ENCODE measurements around the gene KIF1A. TPM values are rescaled to one million over a fixed set of nuclear protein-coding genes. Genes with fewer than 3 reads are reported as not detected.
A peak's percentile ranks its signal among the peaks of the same experiment; 100 is the strongest.

Gene KIF1A
- total and polyA plus RNA-seq, 2 of the 13 experiments (the other 11 are each of a cell fraction or from before 2014, with no cell fraction given): 0.01 TPM; not detected in 1

- TF ChIP-seq ERF (CRISPR knock-in tag; IDR thresholded peaks at IDR 0.05) (peak; percentile 75), ZBTB14 (CRISPR knock-in tag; IDR thresholded peaks at IDR 0.05) (no peak), NONO (IDR thresholded peaks at IDR 0.05) (no peak), NONO (CRISPR knock-in tag; conservative IDR thresholded peaks at IDR 0.05) (peak; percentile 86), PHF20 (CRISPR knock-in tag; IDR thresholded peaks at IDR 0.05) (peak; percentile 14; the same call in 1 of the 2 replicates), FOXO4 (CRISPR knock-in tag; conservative IDR thresholded peaks at IDR 0.05) (no peak), SMAD1 (CRISPR knock-in tag; IDR thresholded peaks at IDR 0.05; ENCODE audit: borderline replicate concordance, low read depth) (0 out of 2 replicates have a peak, but pooled peaks have one; percentile 24), ZNF407 (CRISPR knock-in tag; IDR thresholded peaks at IDR 0.05; ENCODE audit: not compliant biosample characterization) (peak; percentile 59), ZNF256 (CRISPR knock-in tag; conservative IDR thresholded peaks at IDR 0.05) (no peak), SETDB1 (CRISPR knock-in tag; IDR thresholded peaks at IDR 0.05; ENCODE audit: borderline replicate concordance) (peak; percentile 65; the same call in 1 of the 2 replicates), ZNF354B (CRISPR knock-in tag; IDR thresholded peaks at IDR 0.05) (0 out of 2 replicates have a peak, but pooled peaks have one; percentile 75), HOXA3 (CRISPR knock-in tag; IDR thresholded peaks at IDR 0.05) (peak; percentile 54; the same call in 1 of the 2 replicates), HDAC1 (CRISPR knock-in tag; IDR thresholded peaks at IDR 0.05) (peak; percentile 50; the same call in 1 of the 2 replicates), MAFF (IDR thresholded peaks at IDR 0.05; ENCODE audit: low read depth, low read length) (no peak), BRCA1 (CRISPR knock-in tag; IDR thresholded peaks at IDR 0.05) (0 out of 2 replicates have a peak, but pooled peaks have one; percentile 29)
These were observed 48.5 kb upstream of the KIF1A start, which contains the start of gene AGXT (continued) for GRCh38 chr2:240868286-240869108.
